ENCODE results near the gene COBL.

COBL gene

GRCh38 chr7:51101111-51101757, 215.4 kb downstream of the COBL start:
- no peak for DNase-seq (ENCODE audit: low read depth)
- H3K4me3 ChIP-seq (ENCODE audit: low read depth, low read length), result no peak overlapping the region
- TF ChIP-seq CTCF (IDR thresholded peaks at IDR 0.05; ENCODE audit: insufficient read depth, low read depth, low read length, missing control alignments), result no peak

DNA sequence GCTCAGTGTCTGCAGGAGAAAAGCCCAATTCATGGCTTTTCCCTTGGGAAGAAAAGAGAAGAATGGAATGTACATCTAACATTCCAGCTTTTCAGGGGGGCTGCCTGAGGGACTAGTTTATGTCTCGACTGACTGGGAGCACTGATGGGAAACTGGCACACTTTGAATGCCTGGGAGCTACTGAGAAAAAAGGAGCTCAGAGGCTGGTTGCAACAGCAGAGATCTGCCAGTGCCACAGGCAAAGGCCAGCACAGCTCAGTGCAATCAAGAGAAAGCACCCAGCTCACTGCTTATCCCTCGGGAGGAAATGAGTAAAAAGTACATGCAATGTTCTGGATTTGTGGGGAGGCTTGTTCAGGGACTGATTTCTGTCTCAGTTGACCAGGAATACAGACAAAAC, 226.2 kb downstream of the COBL start:
- H3K4me3 ChIP-seq (ENCODE audit: low read depth, low read length), result no peak overlapping the region
- TF ChIP-seq CTCF (IDR thresholded peaks at IDR 0.05; ENCODE audit: insufficient read depth, low read depth, low read length, missing control alignments), result no peak
- DNase-seq (ENCODE audit: low read depth), result no peak

- TF ChIP-seq CTCF (IDR thresholded peaks at IDR 0.05; ENCODE audit: insufficient read depth, low read depth, low read length, missing control alignments), result no peak
- no peak for DNase-seq (ENCODE audit: low read depth)
- no peak overlapping the region for H3K4me3 ChIP-seq (ENCODE audit: low read depth, low read length)
Observed at GRCh38 chr7:51085034-51085692, 231.4 kb downstream of the COBL start.

- no peak for TF ChIP-seq CTCF (IDR thresholded peaks at IDR 0.05; ENCODE audit: insufficient read depth, low read depth, low read length, missing control alignments)
- no peak for DNase-seq (ENCODE audit: low read depth)
- H3K4me3 ChIP-seq (ENCODE audit: low read depth, low read length), result no peak overlapping the region
Observed at GRCh38 chr7:51084121-51084520, 232.5 kb downstream of the COBL start.

DNA sequence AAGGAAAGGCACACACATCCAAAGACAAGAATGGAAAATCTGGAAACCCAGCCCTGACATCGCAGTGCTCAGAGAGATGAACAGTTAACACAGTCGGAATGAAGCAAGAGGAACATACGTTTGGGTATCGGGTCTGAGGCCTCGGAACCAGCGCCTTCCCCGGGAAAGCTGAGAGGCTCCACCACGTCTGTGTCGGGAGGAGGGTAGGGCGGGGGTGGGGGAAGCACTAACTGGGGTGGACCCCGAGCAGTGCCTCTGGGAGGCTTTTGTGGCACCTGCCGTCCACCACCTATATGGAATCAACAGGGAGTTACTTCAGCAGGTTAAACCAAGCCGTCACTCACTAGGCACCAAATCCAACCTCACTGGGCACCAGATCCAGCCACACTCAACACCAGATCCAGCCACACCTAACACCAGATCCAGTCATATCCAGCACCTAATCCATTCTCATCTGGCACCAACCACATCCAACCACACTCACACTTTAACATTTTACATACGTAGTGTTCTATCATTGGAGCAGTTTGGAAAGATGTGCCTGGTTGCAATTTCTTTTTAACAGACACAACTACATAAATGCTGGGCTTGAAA, 233.6 kb downstream of the COBL start:
- no peak for TF ChIP-seq CTCF (IDR thresholded peaks at IDR 0.05; ENCODE audit: insufficient read depth, low read depth, low read length, missing control alignments)
- no peak for DNase-seq (ENCODE audit: low read depth)
- H3K4me3 ChIP-seq (ENCODE audit: low read depth, low read length), result no peak overlapping the region

DNA sequence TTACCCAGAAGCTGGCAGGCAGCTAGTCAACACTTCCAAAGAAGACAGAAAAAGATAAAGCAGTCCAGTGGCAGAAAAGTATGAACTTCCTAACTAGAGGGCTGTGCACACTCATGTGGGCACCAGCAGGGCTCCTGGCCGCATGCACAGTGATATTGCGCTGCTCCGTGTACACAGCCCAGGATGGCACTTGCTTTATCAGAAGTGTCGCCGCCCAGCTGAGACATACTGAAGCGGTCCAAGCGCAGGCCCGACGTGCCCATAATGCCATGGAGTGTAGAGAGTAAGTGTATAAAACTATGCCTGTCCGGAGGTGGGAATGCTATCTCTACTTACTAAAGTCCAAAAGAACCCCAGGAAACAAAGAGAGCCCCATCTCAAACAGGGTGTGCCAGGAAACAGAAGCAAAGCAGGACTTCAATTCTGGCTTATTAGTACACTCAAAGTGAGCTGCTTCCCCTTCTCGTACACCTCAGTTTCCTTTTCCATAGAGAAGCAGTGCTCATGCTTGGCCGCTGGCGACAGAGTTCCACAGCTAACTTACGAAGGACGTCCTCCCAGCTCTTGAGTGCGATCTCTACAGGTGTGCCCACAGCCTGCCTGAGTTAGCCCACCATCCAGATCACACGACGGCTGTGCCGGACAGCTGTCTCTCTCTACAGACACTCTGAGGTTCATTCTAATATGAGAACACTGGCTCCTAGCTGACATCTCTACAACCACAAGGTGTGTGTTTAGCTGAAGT, 234.3 kb downstream of the COBL start:
- H3K4me3 ChIP-seq (ENCODE audit: low read depth, low read length), result no peak overlapping the region
- TF ChIP-seq CTCF (IDR thresholded peaks at IDR 0.05; ENCODE audit: insufficient read depth, low read depth, low read length, missing control alignments), result no peak
- no peak for DNase-seq (ENCODE audit: low read depth)
